ENCODE results near the gene PLA2G12B.

GRCh38 chr10:72997099-72997498 is 42.5 kb upstream of the PLA2G12B start:
- no peak for TF ChIP-seq POLR2A (IDR thresholded peaks at IDR 0.05)
- TF ChIP-seq CTCF (IDR thresholded peaks at IDR 0.05): no peak

Data from Peyer's patch (tissue), 4 donors.